IMR-90 (cell line): ENCODE measurements around the gene TAF1B. TPM values are rescaled to one million over a fixed set of nuclear protein-coding genes. Genes with fewer than 3 reads are reported as not detected.

Source experiments
- ATAC-seq: fragments of 200-7000 bp; cut with Tn5 transposase; 2 replicates; pipeline ENCODE4 v1.9.1; 2020; ENCODE audit warnings: low read depth, mild to moderate bottlenecking, moderate library complexity
- BruUV-seq: library from RNA; stranded (reverse); fragments of 400-500 nt; replicated peaks from 2 replicates; lab custom pipeline; 2021; lab: Mats Ljungman, UMichigan
- CTCF ChIA-PET: fragments of 300-600 bp; formaldehyde crosslinking; extraction: SDS; loops from one replicate; lab custom pipeline; 2021; ENCODE audit warnings: antibody characterized with exemption; lab: Yijun Ruan, JAX
- POLR2A ChIA-PET: fragments of 300-600 bp; sonication (Branson Sonifier 250); formaldehyde crosslinking; loops from one replicate; lab custom pipeline; 2022; ENCODE audit warnings: antibody characterized with exemption; ENCODE audit not compliant: unreplicated experiment; lab: Charles Lee
- DNase-seq: peaks from one replicate; pipeline ENCODE4 v3.0.0; 2013
- H2AFZ ChIP-seq: replicated peaks from 2 replicates; pipeline ENCODE3; 2013; ENCODE audit warnings: low read length, mild to moderate bottlenecking; ENCODE audit not compliant: poor library complexity
- H2AK5ac ChIP-seq: 2 replicates; pipeline ENCODE4 v1.6.1; 2013; ENCODE audit warnings: low read depth, low read length, inconsistent platforms
- H2AK9ac ChIP-seq: replicated peaks from 2 replicates; pipeline ENCODE3; 2013; ENCODE audit warnings: mild to moderate bottlenecking, low read depth, low read length, moderate library complexity; ENCODE audit not compliant: poor library complexity
- H2BK120ac ChIP-seq: 2 replicates; pipeline ENCODE4 v1.6.1; 2013; ENCODE audit warnings: low read depth, low read length, inconsistent platforms
- H2BK15ac ChIP-seq: 3 replicates; pipeline ENCODE4 v1.6.1; 2013; ENCODE audit warnings: low read depth, low read length, inconsistent platforms
- H2BK20ac ChIP-seq: 2 replicates; pipeline ENCODE4 v1.6.1; 2013; ENCODE audit warnings: low read depth, mild to moderate bottlenecking, inconsistent platforms, low read length, moderate library complexity
- H2BK5ac ChIP-seq: 2 replicates; pipeline ENCODE4 v1.6.1; 2013; ENCODE audit warnings: mild to moderate bottlenecking, low read depth, low read length, inconsistent platforms; ENCODE audit not compliant: poor library complexity, severe bottlenecking
- H3K14ac ChIP-seq: replicated peaks from 2 replicates; pipeline ENCODE4 v1.6.1; 2013; ENCODE audit warnings: low read depth, low read length, inconsistent platforms
- H3K18ac ChIP-seq: 2 replicates; pipeline ENCODE4 v1.6.1; 2013; ENCODE audit warnings: low read depth, low read length, control low read depth
- H3K23ac ChIP-seq: 2 replicates; pipeline ENCODE4 v1.6.1; 2013; ENCODE audit warnings: low read depth, low read length, inconsistent platforms
- H3K27ac ChIP-seq: 2 replicates; pipeline ENCODE4 v1.5.1; 2013; ENCODE audit warnings: mild to moderate bottlenecking, control low read depth, low read length; ENCODE audit not compliant: insufficient read depth
- H3K27me3 ChIP-seq: 2 replicates; pipeline ENCODE4 v1.6.1; 2013; ENCODE audit warnings: low read length; ENCODE audit not compliant: control insufficient read depth, insufficient read depth
- H3K36me3 ChIP-seq: 2 replicates; pipeline ENCODE4 v1.6.1; 2013; ENCODE audit warnings: low read length, mixed read lengths; ENCODE audit not compliant: control insufficient read depth, insufficient read depth
- H3K4ac ChIP-seq: 2 replicates; pipeline ENCODE4 v1.6.1; 2013; ENCODE audit warnings: low read depth, low read length, inconsistent platforms
- H3K4me1 ChIP-seq: 2 replicates; pipeline ENCODE4 v1.6.1; 2013; ENCODE audit warnings: low read length, mixed read lengths; ENCODE audit not compliant: control insufficient read depth, insufficient read depth
- H3K4me2 ChIP-seq: 2 replicates; pipeline ENCODE4 v1.6.1; 2013; ENCODE audit warnings: low read depth, mild to moderate bottlenecking, control low read depth, low read length, moderate library complexity
- H3K4me3 ChIP-seq: 2 replicates; pipeline ENCODE4 v1.5.1; 2013; ENCODE audit warnings: low read depth, mild to moderate bottlenecking, control low read depth, low read length, moderate library complexity; ENCODE audit not compliant: insufficient read depth
- H3K56ac ChIP-seq: 2 replicates; pipeline ENCODE4 v1.6.1; 2013; ENCODE audit warnings: low read length, inconsistent platforms; ENCODE audit not compliant: insufficient read depth; ENCODE audit errors: extremely low read depth
- H3K79me1 ChIP-seq, 2 experiments: 2 replicates each; pipeline ENCODE4 v1.6.1; 2013; ENCODE audit warnings: low read length in 2 of 2, inconsistent platforms in 1 of 2, low read depth in 1 of 2
- H3K9ac ChIP-seq: 2 replicates; pipeline ENCODE4 v1.6.1; 2013; ENCODE audit warnings: low read depth, low read length, control low read depth
- H3K9me1 ChIP-seq: 2 replicates; pipeline ENCODE4 v1.6.1; 2013; ENCODE audit warnings: low read length, inconsistent platforms; ENCODE audit not compliant: insufficient read depth
- H3K9me3 ChIP-seq: 2 replicates; pipeline ENCODE4 v1.6.1; 2013; ENCODE audit warnings: low read length; ENCODE audit not compliant: control insufficient read depth, insufficient read depth
- H4K20me1 ChIP-seq: 2 replicates; pipeline ENCODE4 v1.6.1; 2013; ENCODE audit warnings: low read length, inconsistent platforms; ENCODE audit not compliant: insufficient read depth
- H4K5ac ChIP-seq: 2 replicates; pipeline ENCODE4 v1.6.1; 2013; ENCODE audit warnings: mild to moderate bottlenecking, low read depth, low read length, control low read depth
- H4K8ac ChIP-seq, 2 experiments: 2 replicates each; pipeline ENCODE4 v1.6.1; 2013; ENCODE audit warnings: low read depth in 2 of 2, low read length in 2 of 2, control low read depth in 1 of 2, inconsistent platforms in 1 of 2
- H4K91ac ChIP-seq: 2 replicates; pipeline ENCODE4 v1.6.1; 2013; ENCODE audit warnings: low read depth, low read length, inconsistent platforms; ENCODE audit not compliant: insufficient read depth
- BHLHE40 ChIP-seq: fragments of 150-350 bp; IDR thresholded peaks from 2 replicates; pipeline ENCODE4 v1.6.1; 2016; ENCODE audit warnings: mild to moderate bottlenecking, low read depth, low read length
- CEBPB ChIP-seq: IDR thresholded peaks from 2 replicates; pipeline ENCODE4 v1.6.1; 2012; ENCODE audit warnings: low read depth, low read length, improper control_type of control experiment
- FOS ChIP-seq: fragments of 150-350 bp; IDR thresholded peaks from 2 replicates; pipeline ENCODE4 v1.6.1; 2016; ENCODE audit warnings: low read depth, low read length
- MAFK ChIP-seq: IDR thresholded peaks from 2 replicates; pipeline ENCODE4 v1.6.1; 2012; ENCODE audit warnings: low read depth, low read length, improper control_type of control experiment
- MAZ ChIP-seq: IDR thresholded peaks from 2 replicates; pipeline ENCODE4 v1.6.1; 2012; ENCODE audit warnings: low read depth, mild to moderate bottlenecking, low read length, improper control_type of control experiment, moderate library complexity, borderline replicate concordance
- MXI1 ChIP-seq: IDR thresholded peaks from 2 replicates; pipeline ENCODE4 v1.6.1; 2012; ENCODE audit warnings: low read depth, mild to moderate bottlenecking, low read length, moderate library complexity, borderline replicate concordance
- NFE2L2 ChIP-seq: fragments of 150-350 bp; IDR thresholded peaks from 2 replicates; pipeline ENCODE4 v1.6.1; 2016; ENCODE audit warnings: low read depth, mild to moderate bottlenecking, low read length
- POLR2A ChIP-seq: IDR thresholded peaks from 2 replicates; pipeline ENCODE4 v1.6.1; 2012; ENCODE audit warnings: mild to moderate bottlenecking, low read depth, low read length
- RAD21 ChIP-seq: IDR thresholded peaks from 2 replicates; pipeline ENCODE4 v1.6.1; 2012; ENCODE audit warnings: low read length, improper control_type of control experiment
- RCOR1 ChIP-seq: IDR thresholded peaks from 2 replicates; pipeline ENCODE4 v1.6.1; 2012; ENCODE audit warnings: mild to moderate bottlenecking, low read length, improper control_type of control experiment; ENCODE audit not compliant: insufficient replicate concordance
- SMC3 ChIP-seq: fragments of 150-350 bp; IDR thresholded peaks from 2 replicates; pipeline ENCODE4 v1.6.1; 2016; ENCODE audit warnings: low read depth, mild to moderate bottlenecking, antibody characterized with exemption, low read length, moderate library complexity
- USF2 ChIP-seq: fragments of 150-350 bp; IDR thresholded peaks from 2 replicates; pipeline ENCODE4 v1.6.1; 2017; ENCODE audit warnings: mild to moderate bottlenecking, antibody characterized with exemption, low read length, low read depth
- WGBS, 2 experiments: methylation state at CpG; one replicate each; pipeline versions ENCODE4 v1.1.5 to v1.1.7; 2013; ENCODE audit warnings: missing lambda C conversion rate in 2 of 2; ENCODE audit not compliant: insufficient read length in 1 of 2; ENCODE audit errors: extremely low coverage in 2 of 2; 5-methylcytosine and 5-hydroxymethylcytosine counted together
- dilution Hi-C: fragments of 300-500 bp; cut with HindIII; formaldehyde crosslinking; loops from one replicate; pipeline ENCODE4 v1.14.3; 2018; ENCODE audit warnings: low sequenced_read_pairs; ENCODE audit not compliant: unreplicated experiment
- in situ Hi-C: fragments of 300-500 bp; cut with MboI; formaldehyde crosslinking; loops from 3 replicates; pipeline ENCODE4 v1.14.3; 2019; ENCODE audit warnings: low sequenced_read_pairs, inconsistent platforms, mixed read lengths
- intact Hi-C: fragments of 100-400 bp; cut with micrococcal nuclease; formaldehyde crosslinking; loops from 2 replicates; pipeline ENCODE4 v1.10.0; 2022
- polyA plus RNA-seq, 3 experiments: library from polyadenylated mRNA; depleted of rRNA; stranded (reverse); fragments of >200 nt; gene quantifications; 2 replicates each; pipeline ENCODE4 v1.2.3, GENCODE V29; 2012; ENCODE audit warnings: low replicate concordance in 1 of 3
- total RNA-seq: library from RNA; depleted of rRNA; stranded (reverse); fragments of >200 nt; gene quantifications from 2 replicates; pipeline ENCODE4 v1.2.3, GENCODE V29; 2012
- TF ChIP-seq, protein P1 (sequence below): conservative IDR thresholded peaks from 2 replicates; pipeline ENCODE4 v1.5.1; 2012; ENCODE audit warnings: mild to moderate bottlenecking, low read depth, low read length, improper control_type of control experiment
- TF ChIP-seq, protein P2 (sequence below): fragments of 150-350 bp; IDR thresholded peaks from 2 replicates; pipeline ENCODE4 v1.6.1; 2016; ENCODE audit warnings: low read depth, mild to moderate bottlenecking, low read length, moderate library complexity, borderline replicate concordance

The TAF1B gene
- total and polyA plus RNA-seq, 2 of the 4 experiments (the other 2 are of a cell fraction): 8.4 to 19.9 TPM

DNA sequence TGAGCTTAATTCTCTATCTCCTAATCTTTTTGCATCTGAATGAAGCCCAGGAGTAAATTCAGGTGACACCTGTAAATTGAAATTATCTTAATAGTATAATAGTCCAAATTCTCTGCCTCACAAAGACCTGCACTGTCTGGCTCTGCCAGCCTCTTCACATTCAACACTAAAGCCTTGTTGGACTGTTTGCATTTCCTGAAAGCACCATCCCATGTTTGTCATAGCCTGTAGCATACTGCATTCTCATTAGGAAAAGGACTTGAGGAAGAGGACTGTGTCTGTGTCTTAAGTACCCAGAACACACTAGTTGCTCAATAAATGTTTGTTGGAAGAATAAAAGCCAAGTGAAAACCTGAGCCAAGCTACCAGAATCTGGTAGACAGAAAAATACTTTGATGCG is 65.4 kb downstream of the TAF1B start:
- Histone ChIP-seq H3K27ac (no peak overlapping the region), H3K36me3 (peaks cover 2% of the 10 kb centered on the region), H4K20me1 (peaks cover 4% of the 10 kb centered on the region; the same call in 1 of the 2 replicates), H3K4me2 (no peak overlapping the region), H3K14ac (no peak overlapping the region), H3K23ac (no peak overlapping the region), H4K5ac (no peak overlapping the region), H3K56ac (no peak overlapping the region), H3K9me1 (peaks cover 5% of the 10 kb centered on the region; the same call in 1 of the 2 replicates), H2AFZ (no peak overlapping the region), H3K18ac (no peak overlapping the region), H4K91ac (no peak overlapping the region), H3K4me3 (no peak overlapping the region), H3K4me1 (peaks cover 2% of the 10 kb centered on the region; the same call in 1 of the 2 replicates), H2BK120ac (no peak overlapping the region), H3K4ac (no peak overlapping the region), H2AK9ac (no peak overlapping the region), H3K79me1 (peaks cover 5 to 11% of the 10 kb centered on the region in 2 experiments; a peak in 3 of 4 replicates), H2AK5ac (no peak overlapping the region), H2BK5ac (no peak overlapping the region), H3K9ac (no peak overlapping the region), H4K8ac (no peak overlapping the region), H3K9me3 (no peaks in the 10 kb centered on the region), H2BK15ac (no peak overlapping the region), H2BK20ac (no peak overlapping the region), H3K27me3 (no peaks in the 10 kb centered on the region)
- in situ Hi-C loops: no loop called here
- no TSS peak for BruUV-seq
- CTCF ChIA-PET: interaction anchor here (1.1 kb wide), 1 partner anchor 94 kb away, joined by 3 read pairs; no protein-coding TSS in a partner anchor
- WGBS, 2 experiments: no CpG with 5 or more reads among the region's 1 CpG
- TF ChIP-seq SMC3: no peak
- TF ChIP-seq NFE2L2: no peak
- TF ChIP-seq POLR2A: no peak
- TF ChIP-seq BHLHE40: no peak
- no peak for TF ChIP-seq RAD21
- TF ChIP-seq FOS: no peak
- TF ChIP-seq MAZ: no peak
- TF ChIP-seq, protein P1, sequence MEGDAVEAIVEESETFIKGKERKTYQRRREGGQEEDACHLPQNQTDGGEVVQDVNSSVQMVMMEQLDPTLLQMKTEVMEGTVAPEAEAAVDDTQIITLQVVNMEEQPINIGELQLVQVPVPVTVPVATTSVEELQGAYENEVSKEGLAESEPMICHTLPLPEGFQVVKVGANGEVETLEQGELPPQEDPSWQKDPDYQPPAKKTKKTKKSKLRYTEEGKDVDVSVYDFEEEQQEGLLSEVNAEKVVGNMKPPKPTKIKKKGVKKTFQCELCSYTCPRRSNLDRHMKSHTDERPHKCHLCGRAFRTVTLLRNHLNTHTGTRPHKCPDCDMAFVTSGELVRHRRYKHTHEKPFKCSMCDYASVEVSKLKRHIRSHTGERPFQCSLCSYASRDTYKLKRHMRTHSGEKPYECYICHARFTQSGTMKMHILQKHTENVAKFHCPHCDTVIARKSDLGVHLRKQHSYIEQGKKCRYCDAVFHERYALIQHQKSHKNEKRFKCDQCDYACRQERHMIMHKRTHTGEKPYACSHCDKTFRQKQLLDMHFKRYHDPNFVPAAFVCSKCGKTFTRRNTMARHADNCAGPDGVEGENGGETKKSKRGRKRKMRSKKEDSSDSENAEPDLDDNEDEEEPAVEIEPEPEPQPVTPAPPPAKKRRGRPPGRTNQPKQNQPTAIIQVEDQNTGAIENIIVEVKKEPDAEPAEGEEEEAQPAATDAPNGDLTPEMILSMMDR: no peak
- no peak for TF ChIP-seq MAFK
- TF ChIP-seq MXI1: no peak
- no peak for TF ChIP-seq CEBPB
- no peak for TF ChIP-seq USF2
- TF ChIP-seq, protein P2, sequence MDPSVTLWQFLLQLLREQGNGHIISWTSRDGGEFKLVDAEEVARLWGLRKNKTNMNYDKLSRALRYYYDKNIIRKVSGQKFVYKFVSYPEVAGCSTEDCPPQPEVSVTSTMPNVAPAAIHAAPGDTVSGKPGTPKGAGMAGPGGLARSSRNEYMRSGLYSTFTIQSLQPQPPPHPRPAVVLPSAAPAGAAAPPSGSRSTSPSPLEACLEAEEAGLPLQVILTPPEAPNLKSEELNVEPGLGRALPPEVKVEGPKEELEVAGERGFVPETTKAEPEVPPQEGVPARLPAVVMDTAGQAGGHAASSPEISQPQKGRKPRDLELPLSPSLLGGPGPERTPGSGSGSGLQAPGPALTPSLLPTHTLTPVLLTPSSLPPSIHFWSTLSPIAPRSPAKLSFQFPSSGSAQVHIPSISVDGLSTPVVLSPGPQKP: no peak
- no peak for TF ChIP-seq RCOR1
- DNase-seq (no peak), ATAC-seq (no peak; the same call in 1 of the 2 replicates)
- POLR2A ChIA-PET: no interaction called here
- dilution Hi-C loops: no loop called here
- intact Hi-C loops: no loop called here
